Lower leg skin (tissue), 3 donors: ENCODE data around the gene FLOT1.

Experiments
- CTCF ChIP-seq, 3 donors: fragments of 450-650 bp; IDR thresholded peaks; one replicate each; pipeline ENCODE4 v1.5.1; 2016; ENCODE audit warnings: antibody characterized with exemption in 3 of 3, mild to moderate bottlenecking in 3 of 3, moderate library complexity in 2 of 3
- POLR2A ChIP-seq, 2 donors: fragments of 450-650 bp; IDR thresholded peaks; one replicate each; pipeline ENCODE4 v1.6.1; 2016 to 2017; ENCODE audit warnings: antibody characterized with exemption in 2 of 2, mild to moderate bottlenecking in 1 of 2, moderate library complexity in 1 of 2

GRCh38 chr6:30714263-30714662 is 28.2 kb downstream of the FLOT1 start:
- TF ChIP-seq CTCF (IDR thresholded peaks at IDR 0.05) (no peak), POLR2A (IDR thresholded peaks at IDR 0.05) (no peak)
